Kidney (tissue), 14 donors: Measurements from ENCODE around the gene CALY. TPM values are rescaled to one million over a fixed set of nuclear protein-coding genes. Genes with fewer than 3 reads are reported as not detected.

Source experiments
- DNase-seq, 5 donors: peaks; one replicate each; pipeline ENCODE4 v3.0.0-alpha.2; 2013 to 2020
- FAIRE-seq: peaks from 2 replicates; lab custom pipeline; 2012; peaks lifted over from hg19 to GRCh38; lab: Jason Lieb, UNC
- H3K27ac ChIP-seq, 2 donors: one replicate each; pipeline ENCODE4 v1.7.0; 2013; ENCODE audit warnings: low read depth in 2 of 2, low read length in 2 of 2, inconsistent platforms in 1 of 2
- H3K27me3 ChIP-seq: one replicate; pipeline ENCODE4 v1.7.1; 2013; ENCODE audit warnings: low read length, inconsistent platforms; ENCODE audit not compliant: control insufficient read depth, insufficient read depth
- H3K36me3 ChIP-seq, 3 donors: one replicate each; pipeline versions ENCODE4 v1.7.0 to v1.7.1; 2013; ENCODE audit warnings: low read length in 3 of 3, control low read depth in 1 of 3, inconsistent platforms in 1 of 3; ENCODE audit not compliant: insufficient read depth in 3 of 3, control insufficient read depth in 2 of 3
- H3K4me1 ChIP-seq, 3 donors: one replicate each; pipeline versions ENCODE4 v1.7.0 to v1.7.1; 2013; ENCODE audit warnings: low read length in 3 of 3, inconsistent platforms in 1 of 3, low read depth in 1 of 3; ENCODE audit not compliant: control insufficient read depth in 2 of 3, insufficient read depth in 2 of 3
- H3K4me3 ChIP-seq, 3 donors: one replicate each; pipeline versions ENCODE4 v1.7.0 to v1.8.1; 2013; ENCODE audit warnings: low read length in 3 of 3, control low read depth in 1 of 3, inconsistent platforms in 1 of 3
- H3K9ac ChIP-seq, 3 donors: one replicate each; pipeline versions ENCODE4 v1.7.0 to v1.7.1; 2013; ENCODE audit warnings: low read length in 3 of 3, control low read depth in 1 of 3, inconsistent platforms in 1 of 3
- H3K9me3 ChIP-seq, 3 donors: one replicate each; pipeline versions ENCODE4 v1.7.0 to v1.7.1; 2013; ENCODE audit warnings: low read length in 3 of 3, control low read depth in 1 of 3, inconsistent platforms in 1 of 3; ENCODE audit not compliant: control insufficient read depth in 2 of 3, insufficient read depth in 1 of 3
- CTCF ChIP-seq: IDR thresholded peaks from 3 replicates; pipeline ENCODE4 v1.5.1; 2012; ENCODE audit warnings: mild to moderate bottlenecking, moderate library complexity, borderline replicate concordance; ENCODE audit not compliant: insufficient read depth; ENCODE audit errors: extremely low read depth
- intact Hi-C: fragments of 100-400 bp; cut with DNase I; formaldehyde crosslinking; loops from one replicate; pipeline ENCODE4 v1.11.1; 2022
- polyA plus RNA-seq: library from polyadenylated mRNA; stranded (reverse); fragments of 350-450 nt; fragmentation: Illumina TruSeq; extraction: RNeasy Lipid Tissue Mini Kit (QIAGEN cat#74804); gene quantifications from one replicate; pipeline ENCODE4 v1.2.3, GENCODE V29; 2014; ENCODE audit warnings: low read depth, low replicate concordance; ENCODE audit not compliant: insufficient read depth
- total RNA-seq: library from RNA; stranded (reverse); fragmentation: NEBNext Ultra II Directional; extraction: Animal tissue kit (Norgen Biotek cat#: 25700); gene quantifications from one replicate; pipeline ENCODE4 v1.2.1, GENCODE V29; 2021
- donor health status: control.
- donor health status: control.
- donor health status: control.
- donor health status: control.
- donor health status: control.
- donor health status: DM: yes; HTN: yes; CAD: no.
- donor health status: Normal renal cell carcinoma (clear cell type).

CALY gene
- total and polyA plus RNA-seq, 2 donors from 2014 or later = 0.41 to 0.54 TPM

- Histone ChIP-seq H3K36me3 (no peaks in the 10 kb centered on the region), H3K27me3 (no peaks in the 10 kb centered on the region), H3K27ac (no peak overlapping the region), H3K4me3 (no peak overlapping the region), H3K4me1 (peaks cover 0 to 11% (median 0%) of the 10 kb centered on the region in 3 donors), H3K9ac (no peak overlapping the region), H3K9me3 (no peaks in the 10 kb centered on the region)
- FAIRE-seq (no peak), DNase-seq (no peak)
- intact Hi-C loops = no loop called here
- TF ChIP-seq CTCF = no peak
Observed at GRCh38 chr10:133355266-133355665, 18.6 kb upstream of the CALY start.

GRCh38 chr10:133354672-133355240 lies 18.1 kb upstream of the CALY start:
- Histone ChIP-seq H3K4me3 (no peak overlapping the region), H3K4me1 (peaks cover 0 to 9% (median 0%) of the 10 kb centered on the region in 3 donors), H3K9me3 (no peaks in the 10 kb centered on the region), H3K36me3 (no peaks in the 10 kb centered on the region), H3K27me3 (no peaks in the 10 kb centered on the region), H3K9ac (no peak overlapping the region), H3K27ac (no peak overlapping the region)
- intact Hi-C loops = no loop called here
- FAIRE-seq (no peak), DNase-seq (no peak)
- TF ChIP-seq CTCF = no peak

GRCh38 chr10:133353988-133354605 lies 17.4 kb upstream of the CALY start:
- H3K36me3 ChIP-seq = no peaks in the 10 kb centered on the region
- FAIRE-seq = no peak
- no peaks in the 10 kb centered on the region for H3K9me3 ChIP-seq
- no peak overlapping the region for H3K4me3 ChIP-seq
- no peak overlapping the region for H3K9ac ChIP-seq
- peaks cover 0 to 9% (median 0%) of the 10 kb centered on the region in 3 donors for H3K4me1 ChIP-seq
- no peak overlapping the region for H3K27ac ChIP-seq
- DNase-seq = no peak
- intact Hi-C loops = no loop called here
- no peak for TF ChIP-seq CTCF
- H3K27me3 ChIP-seq = no peaks in the 10 kb centered on the region
